A549 (cell line): ENCODE results near the gene PHLDA1. TPM values are rescaled to one million over a fixed set of nuclear protein-coding genes. Genes with fewer than 3 reads are reported as not detected.
"Not testable (repeated sequence)": the region's sequence is repeated elsewhere in the genome, so short reads cannot be mapped to it uniquely, and the experiment has no call there.

Experiments
- ATAC-seq, 2 experiments: fragments of 200-7000 bp in 1 of 2; fragments of >200 bp in 1 of 2; cut with Nextera tagmentation in 1 of 2; cut with Tn5 transposase in 1 of 2; 3 replicates each; pipeline versions ENCODE4 v1.8.0 to v1.9.1; 2018 to 2020; ENCODE audit warnings: mild to moderate bottlenecking in 1 of 2, moderate library complexity in 1 of 2
- CTCF ChIA-PET: fragments of 300-600 bp; sonication (Branson Sonifier 250); formaldehyde crosslinking; extraction: SDS; loops from one replicate; lab custom pipeline; 2021; ENCODE audit warnings: antibody characterized with exemption, inconsistent platforms; lab: Yijun Ruan, JAX
- POLR2A ChIA-PET: fragments of 350-600 bp; formaldehyde crosslinking; extraction: SDS; loops from one replicate; lab custom pipeline; 2021; ENCODE audit warnings: antibody characterized with exemption, inconsistent platforms; lab: Yijun Ruan, JAX
- DNase-seq, 2 experiments: peaks; one replicate each; pipeline versions ENCODE4 v3.0.0 to v3.0.0-alpha.2; 2011 to 2016; ENCODE audit warnings: low read depth in 1 of 2, low spot score in 1 of 2
- FAIRE-seq: peaks from 2 replicates; lab custom pipeline; 2011; peaks lifted over from hg19 to GRCh38; lab: Jason Lieb, UNC
- H3K27ac ChIP-seq, 2 experiments: fragments of >200 bp; sonication (Bioruptor Twin); formaldehyde crosslinking; 3 replicates each; pipeline ENCODE4 v1.5.1; 2016 to 2017
- H3K4me1 ChIP-seq: fragments of >200 bp; sonication (Bioruptor Twin); formaldehyde crosslinking; 3 replicates; pipeline ENCODE4 v1.6.1; 2016
- H3K4me2 ChIP-seq: fragments of >200 bp; sonication (Bioruptor Twin); formaldehyde crosslinking; 3 replicates; pipeline ENCODE4 v1.6.1; 2016
- H3K4me3 ChIP-seq: fragments of >200 bp; sonication (Bioruptor Twin); formaldehyde crosslinking; 3 replicates; pipeline ENCODE4 v1.5.1; 2016
- H3K9me3 ChIP-seq: fragments of >200 bp; sonication (Bioruptor Twin); formaldehyde crosslinking; 3 replicates; pipeline ENCODE4 v1.6.1; 2016
- BHLHE40 ChIP-seq: IDR thresholded peaks from 2 replicates; pipeline ENCODE4 v1.6.1; 2012; ENCODE audit warnings: low read depth, low read length, inconsistent platforms
- CBX8 ChIP-seq: fragments of 200-600 bp; sonication (generic); IDR thresholded peaks from 2 replicates; pipeline ENCODE4 v1.6.1; 2016
- FOSB ChIP-seq: fragments of 250-450 bp; sonication (Bioruptor Pico); IDR thresholded peaks from 2 replicates; pipeline ENCODE4 v1.5.0; 2020; ENCODE audit warnings: mild to moderate bottlenecking, moderate library complexity
- FOSL2 ChIP-seq, 2 experiments: fragments of 450-650 bp in 1 of 2; fragments of >200 bp in 1 of 2; sonication (Bioruptor Twin) in 1 of 2; formaldehyde crosslinking; IDR thresholded peaks; 2 replicates each; pipeline versions ENCODE4 v1.5.0 to v1.6.1; 2016 to 2020; ENCODE audit warnings: mild to moderate bottlenecking in 1 of 2, moderate library complexity in 1 of 2
- HDAC2 ChIP-seq: fragments of 200-600 bp; sonication (generic); IDR thresholded peaks from 2 replicates; pipeline ENCODE4 v1.6.1; 2016
- HOXA7 ChIP-seq: fragments of 250-450 bp; sonication (Bioruptor Pico); IDR thresholded peaks from 2 replicates; pipeline ENCODE4 v1.5.0; 2020; ENCODE audit warnings: mild to moderate bottlenecking, moderate library complexity
- HOXB13 ChIP-seq: fragments of 250-450 bp; sonication (Bioruptor Pico); IDR thresholded peaks from 2 replicates; pipeline ENCODE4 v1.5.0; 2020; ENCODE audit warnings: low read depth, mild to moderate bottlenecking, moderate library complexity
- HOXB5 ChIP-seq: fragments of 250-450 bp; sonication (Bioruptor Pico); IDR thresholded peaks from 2 replicates; pipeline ENCODE4 v1.5.0; 2020; ENCODE audit warnings: mild to moderate bottlenecking, moderate library complexity
- POLR2AphosphoS2 ChIP-seq: conservative IDR thresholded peaks from 2 replicates; pipeline ENCODE4 v1.6.1; 2012; ENCODE audit warnings: low read length, improper control_type of control experiment, inconsistent platforms
- RAD21 ChIP-seq, 2 experiments: fragments of >200 bp in 1 of 2; sonication (Bioruptor Twin) in 1 of 2; formaldehyde crosslinking in 1 of 2; IDR thresholded peaks in 1 of 2; conservative IDR thresholded peaks in 1 of 2; 2 replicates in 1 of 2; 3 replicates in 1 of 2; pipeline ENCODE4 v1.6.1; 2012 to 2018; ENCODE audit warnings: inconsistent platforms in 1 of 2
- RARB ChIP-seq: fragments of 250-450 bp; sonication (Bioruptor Pico); IDR thresholded peaks from 2 replicates; pipeline ENCODE4 v1.8.0; 2021; ENCODE audit warnings: mild to moderate bottlenecking, moderate library complexity
- RCOR1 ChIP-seq: fragments of 150-350 bp; IDR thresholded peaks from 2 replicates; pipeline ENCODE4 v1.6.1; 2014; ENCODE audit warnings: antibody characterized with exemption, low read length, low read depth
- SMC3 ChIP-seq: fragments of >200 bp; sonication (Bioruptor Twin); formaldehyde crosslinking; IDR thresholded peaks from 3 replicates; pipeline ENCODE4 v1.6.1; 2018; ENCODE audit warnings: inconsistent platforms
- ZFP36 ChIP-seq: fragments of 450-650 bp; IDR thresholded peaks from 2 replicates; pipeline ENCODE4 v1.6.1; 2014; ENCODE audit warnings: borderline replicate concordance; ENCODE audit not compliant: partially characterized antibody
- ZNF302 ChIP-seq: fragments of 250-450 bp; sonication (Bioruptor Pico); IDR thresholded peaks from 2 replicates; pipeline ENCODE4 v1.9.0; 2021; ENCODE audit warnings: inconsistent platforms, mild to moderate bottlenecking, moderate library complexity
- WGBS: methylation state at CpG from one replicate; pipeline ENCODE4 v1.1.6; 2017; ENCODE audit errors: missing lambda C conversion rate; 5-methylcytosine and 5-hydroxymethylcytosine counted together
- polyA plus RNA-seq, 4 experiments: library from polyadenylated mRNA; depleted of rRNA in 3 of 4; stranded (reverse); fragments of >200 nt; fragmentation: RNase III in 1 of 4; extraction: RNeasy Plus Mini Kit Qiagen cat#74134 plus additional on column Dnase treatment in 1 of 4; gene quantifications; 2 replicates in 3 of 4; 3 replicates in 1 of 4; pipeline ENCODE4 v1.2.3, GENCODE V29; 2011 to 2017
- TF ChIP-seq, protein P1 (sequence below): fragments of 450-650 bp; IDR thresholded peaks from 2 replicates; pipeline ENCODE4 v1.6.1; 2014; ENCODE audit warnings: antibody characterized with exemption
- TF ChIP-seq, protein P2 (sequence below): fragments of >200 bp; sonication (Bioruptor Twin); formaldehyde crosslinking; IDR thresholded peaks from 3 replicates; pipeline ENCODE4 v1.6.1; 2016
- TF ChIP-seq, protein P3 (sequence below): IDR thresholded peaks from 2 replicates; pipeline ENCODE4 v1.6.1; 2012
- TF ChIP-seq, protein P4 (sequence below): IDR thresholded peaks from 2 replicates; pipeline ENCODE4 v1.6.1; 2012
- TF ChIP-seq, protein P5 (sequence below): IDR thresholded peaks from 2 replicates; pipeline ENCODE4 v1.6.1; 2012; ENCODE audit warnings: low read depth, borderline replicate concordance

Gene PHLDA1
- polyA plus RNA-seq, 2 of the 4 experiments (the other 2 are of a cell fraction), result 43.1 to 71.6 TPM

DNA sequence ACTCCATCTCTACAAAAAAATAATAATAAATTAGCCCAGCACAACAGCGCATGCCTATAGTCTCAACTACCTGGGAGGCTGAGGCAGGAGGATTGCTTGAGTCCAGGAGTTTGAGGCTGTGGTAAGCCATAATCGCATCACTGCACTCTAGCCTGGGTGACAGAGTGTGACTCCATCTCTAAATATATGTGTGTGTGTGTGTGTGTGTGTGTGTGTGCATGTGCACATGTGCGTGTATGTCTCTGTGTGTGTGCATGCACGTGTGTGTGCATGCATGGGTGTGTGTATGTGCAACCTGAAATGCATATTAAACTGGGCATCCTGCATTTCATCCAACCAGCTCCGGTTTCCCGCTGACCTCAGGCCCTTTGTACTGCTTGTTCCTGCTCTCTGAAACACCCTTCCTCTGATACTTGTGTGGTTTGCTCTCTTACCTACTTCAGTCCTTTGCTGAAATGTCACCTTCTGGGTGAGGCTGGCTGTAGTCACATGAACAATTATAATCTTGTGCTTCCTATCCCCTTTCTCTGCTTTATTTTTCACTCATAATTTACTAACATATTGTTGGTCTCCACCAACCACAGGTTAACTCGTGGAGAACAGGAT, 46.9 kb downstream of the PHLDA1 start:
- no peak for TF ChIP-seq RAD21 (conservative IDR thresholded peaks at IDR 0.05 in 1 of 2, IDR thresholded peaks at IDR 0.05 in 1 of 2)
- TF ChIP-seq RARB, result no peak
- no peak for TF ChIP-seq HOXB5 (CRISPR knock-in tag)
- TF ChIP-seq ZFP36, result no peak
- TF ChIP-seq, protein P1, sequence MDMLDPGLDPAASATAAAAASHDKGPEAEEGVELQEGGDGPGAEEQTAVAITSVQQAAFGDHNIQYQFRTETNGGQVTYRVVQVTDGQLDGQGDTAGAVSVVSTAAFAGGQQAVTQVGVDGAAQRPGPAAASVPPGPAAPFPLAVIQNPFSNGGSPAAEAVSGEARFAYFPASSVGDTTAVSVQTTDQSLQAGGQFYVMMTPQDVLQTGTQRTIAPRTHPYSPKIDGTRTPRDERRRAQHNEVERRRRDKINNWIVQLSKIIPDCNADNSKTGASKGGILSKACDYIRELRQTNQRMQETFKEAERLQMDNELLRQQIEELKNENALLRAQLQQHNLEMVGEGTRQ, result no peak
- no peak for TF ChIP-seq POLR2AphosphoS2
- no peak for TF ChIP-seq HDAC2
- TF ChIP-seq RCOR1, result no peak
- TF ChIP-seq SMC3, result no peak
- TF ChIP-seq, protein P2, sequence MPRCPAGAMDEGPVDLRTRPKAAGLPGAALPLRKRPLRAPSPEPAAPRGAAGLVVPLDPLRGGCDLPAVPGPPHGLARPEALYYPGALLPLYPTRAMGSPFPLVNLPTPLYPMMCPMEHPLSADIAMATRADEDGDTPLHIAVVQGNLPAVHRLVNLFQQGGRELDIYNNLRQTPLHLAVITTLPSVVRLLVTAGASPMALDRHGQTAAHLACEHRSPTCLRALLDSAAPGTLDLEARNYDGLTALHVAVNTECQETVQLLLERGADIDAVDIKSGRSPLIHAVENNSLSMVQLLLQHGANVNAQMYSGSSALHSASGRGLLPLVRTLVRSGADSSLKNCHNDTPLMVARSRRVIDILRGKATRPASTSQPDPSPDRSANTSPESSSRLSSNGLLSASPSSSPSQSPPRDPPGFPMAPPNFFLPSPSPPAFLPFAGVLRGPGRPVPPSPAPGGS, result no peak
- no peak for TF ChIP-seq ZNF302
- no peak for TF ChIP-seq BHLHE40
- no peak for TF ChIP-seq FOSL2 (IDR thresholded peaks at IDR 0.05)
- TF ChIP-seq FOSL2 (CRISPR knock-in tag; IDR thresholded peaks at IDR 0.05), result no peak
- TF ChIP-seq CBX8, result no peak
- FAIRE-seq (no peak), ATAC-seq (no peak; a peak in 1 of 6 replicates), DNase-seq (no peak)
- H3K4me2 ChIP-seq, result peak overlapping the region; percentile 78
- H3K27ac ChIP-seq, result peak overlapping the region; percentile 96 to 98
- H3K4me1 ChIP-seq, result peaks cover 73% of the 10 kb centered on the region
- WGBS, result 86% methylated on average over 7 of the region's 7 CpGs
- CTCF ChIA-PET, result interaction anchor here (0.8 to 1.3 kb wide), 3 partner anchors 11 to 360 kb away, joined by 3 to 4 read pairs (median 3); partner anchors contain the start of gene PHLDA1
- POLR2A ChIA-PET, result interaction anchor here (1.0 kb wide), 1 partner anchor 47 kb away, joined by 3 read pairs; the partner anchor contains the start of gene PHLDA1
- H3K4me3 ChIP-seq, result no peak overlapping the region
- peaks cover 2% of the 10 kb centered on the region; the same call in 1 of the 3 replicates for H3K9me3 ChIP-seq

DNA sequence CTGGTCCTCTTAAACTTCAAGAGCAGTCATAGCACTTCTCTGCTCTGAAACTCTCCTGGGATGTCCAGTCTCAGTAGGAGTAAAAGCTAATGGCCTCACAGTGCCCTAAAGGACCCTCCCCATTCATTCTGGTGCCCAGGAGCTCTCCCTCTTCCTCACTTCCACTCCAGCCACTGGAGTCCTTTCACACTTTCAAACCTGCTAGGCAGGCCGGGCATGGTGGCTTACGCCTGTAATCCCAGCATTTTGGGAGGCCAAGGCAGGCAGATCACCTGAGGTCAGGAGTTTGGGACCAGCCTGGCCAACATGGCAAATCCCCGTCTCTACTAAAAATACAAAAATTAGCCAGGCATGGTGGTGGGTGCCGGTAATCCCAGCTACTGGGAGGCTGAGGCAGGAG, 47.7 kb downstream of the PHLDA1 start:
- not testable (repeated sequence) for H3K9me3 ChIP-seq, H3K4me3 ChIP-seq, FAIRE-seq, DNase-seq
- CTCF ChIA-PET, result interaction anchor here (0.8 to 1.4 kb wide), 3 partner anchors 48 to 472 kb away, joined by 3 to 4 read pairs (median 4); partner anchors contain the start of gene PHLDA1
- peak in 1 of 2 experiments; percentile 23; a peak in 3 of 6 replicates for ATAC-seq
- H3K4me2 ChIP-seq, result peak overlapping the region; percentile 91
- H3K27ac ChIP-seq, result peak overlapping the region; percentile 96 to 98
- H3K4me1 ChIP-seq, result peaks cover 76% of the 10 kb centered on the region
- 94% methylated on average over 4 of the region's 4 CpGs for WGBS
- POLR2A ChIA-PET, result interaction anchor here (0.5 to 1.0 kb wide), 2 partner anchors 12 to 48 kb away, joined by 3 to 7 read pairs; partner anchors contain the start of gene PHLDA1

DNA sequence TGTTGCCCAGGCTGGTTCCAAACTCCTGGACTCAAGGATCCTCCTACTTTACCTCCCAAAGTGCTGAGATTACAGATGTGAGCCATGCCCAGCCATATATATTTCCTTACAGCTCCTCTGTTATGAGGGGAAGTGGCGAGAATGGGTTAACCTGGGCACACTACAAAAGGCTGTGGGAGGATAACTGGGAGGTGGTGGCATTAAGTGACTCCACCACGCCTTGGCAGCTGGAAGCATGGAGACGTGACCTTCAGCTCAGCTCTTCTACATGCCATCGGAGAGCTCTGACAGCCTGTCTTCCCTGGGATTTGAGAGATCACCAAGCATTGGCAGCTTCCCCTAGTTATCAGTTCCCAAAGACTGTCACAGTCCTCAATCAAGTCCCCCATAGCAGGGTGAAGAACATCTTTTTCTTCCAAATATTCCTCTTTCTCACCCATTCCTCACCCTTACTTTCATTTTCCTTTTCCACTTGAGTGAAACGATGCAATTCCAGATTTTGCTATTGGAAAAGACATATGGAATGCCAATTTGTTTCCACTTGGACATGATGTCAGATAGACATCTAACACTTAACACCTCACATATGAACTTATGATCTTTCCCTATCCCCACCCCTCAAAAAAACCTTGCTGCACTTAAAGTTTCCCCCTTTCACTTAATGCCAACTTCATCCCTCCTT, 48.5 kb downstream of the PHLDA1 start:
- peaks cover 2% of the 10 kb centered on the region; the same call in 1 of the 3 replicates for H3K9me3 ChIP-seq
- POLR2A ChIA-PET, result interaction anchor here (1.2 kb wide), 1 partner anchor 41 kb away, joined by 5 read pairs; no protein-coding TSS in a partner anchor
- peak in 1 of 2 experiments; percentile 44 for DNase-seq
- ATAC-seq, result peak in 1 of 2 experiments; percentile 10; a peak in 2 of 6 replicates
- no peak for FAIRE-seq
- 6% methylated on average over 5 of the region's 5 CpGs for WGBS
- peak overlapping the region; percentile 96 to 98 for H3K27ac ChIP-seq
- peak overlapping the region; percentile 91 for H3K4me2 ChIP-seq
- TF ChIP-seq, protein P3, sequence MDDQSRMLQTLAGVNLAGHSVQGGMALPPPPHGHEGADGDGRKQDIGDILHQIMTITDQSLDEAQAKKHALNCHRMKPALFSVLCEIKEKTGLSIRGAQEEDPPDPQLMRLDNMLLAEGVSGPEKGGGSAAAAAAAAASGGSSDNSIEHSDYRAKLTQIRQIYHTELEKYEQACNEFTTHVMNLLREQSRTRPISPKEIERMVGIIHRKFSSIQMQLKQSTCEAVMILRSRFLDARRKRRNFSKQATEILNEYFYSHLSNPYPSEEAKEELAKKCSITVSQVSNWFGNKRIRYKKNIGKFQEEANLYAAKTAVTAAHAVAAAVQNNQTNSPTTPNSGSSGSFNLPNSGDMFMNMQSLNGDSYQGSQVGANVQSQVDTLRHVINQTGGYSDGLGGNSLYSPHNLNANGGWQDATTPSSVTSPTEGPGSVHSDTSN, result no peak
- TF ChIP-seq, protein P4, sequence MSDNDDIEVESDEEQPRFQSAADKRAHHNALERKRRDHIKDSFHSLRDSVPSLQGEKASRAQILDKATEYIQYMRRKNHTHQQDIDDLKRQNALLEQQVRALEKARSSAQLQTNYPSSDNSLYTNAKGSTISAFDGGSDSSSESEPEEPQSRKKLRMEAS, result peak; percentile 28; the same call in 1 of the 2 replicates
- TF ChIP-seq RAD21 (conservative IDR thresholded peaks at IDR 0.05 in 1 of 2, IDR thresholded peaks at IDR 0.05 in 1 of 2), result no peak
- TF ChIP-seq HOXA7, result 0 out of 2 replicates have a peak, but pooled peaks have one; percentile 22
- TF ChIP-seq FOSB (CRISPR knock-in tag), result peak; percentile 76; the same call in 1 of the 2 replicates
- TF ChIP-seq, protein P5, sequence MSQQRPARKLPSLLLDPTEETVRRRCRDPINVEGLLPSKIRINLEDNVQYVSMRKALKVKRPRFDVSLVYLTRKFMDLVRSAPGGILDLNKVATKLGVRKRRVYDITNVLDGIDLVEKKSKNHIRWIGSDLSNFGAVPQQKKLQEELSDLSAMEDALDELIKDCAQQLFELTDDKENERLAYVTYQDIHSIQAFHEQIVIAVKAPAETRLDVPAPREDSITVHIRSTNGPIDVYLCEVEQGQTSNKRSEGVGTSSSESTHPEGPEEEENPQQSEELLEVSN, result no peak
- TF ChIP-seq HOXB13 (CRISPR knock-in tag), result peak; percentile 19
- TF ChIP-seq, all 56 proteins: peak for 4
- Histone ChIP-seq H3K4me3 (peak overlapping the region; percentile 24; the same call in 2 of the 3 replicates), H3K4me1 (peaks cover 82% of the 10 kb centered on the region)
- CTCF ChIA-PET, result interaction anchor here (0.8 to 1.4 kb wide), 4 partner anchors 39 to 473 kb away, joined by 3 to 4 read pairs (median 3); partner anchors contain the start of gene PHLDA1
